HEK293 (cell line): ENCODE data around the gene GFM1.

ENCODE experiments used
- TCF7L2 ChIP-seq: IDR thresholded peaks from 2 replicates; pipeline ENCODE4 v1.6.1; 2011; ENCODE audit warnings: low read depth, mild to moderate bottlenecking, inconsistent platforms, low read length, moderate library complexity, borderline replicate concordance
- ZFP69B ChIP-seq: fragments of 450-650 bp; formaldehyde crosslinking; IDR thresholded peaks from 2 replicates; pipeline ENCODE4 v1.5.1; 2016; ENCODE audit warnings: missing biosample characterization, missing genetic modification characterization
- ZIC2 ChIP-seq: fragments of 450-650 bp; formaldehyde crosslinking; IDR thresholded peaks from 2 replicates; pipeline ENCODE4 v1.5.1; 2016; ENCODE audit warnings: missing biosample characterization, missing genetic modification characterization
- ZNF114 ChIP-seq: fragments of 450-650 bp; formaldehyde crosslinking; IDR thresholded peaks from 2 replicates; pipeline ENCODE4 v1.5.0; 2017; ENCODE audit warnings: missing biosample characterization, missing genetic modification characterization
- ZNF121 ChIP-seq: fragments of 450-650 bp; formaldehyde crosslinking; IDR thresholded peaks from 2 replicates; pipeline ENCODE4 v1.5.1; 2016; ENCODE audit warnings: missing biosample characterization, missing genetic modification characterization
- ZNF175 ChIP-seq: fragments of 450-650 bp; formaldehyde crosslinking; IDR thresholded peaks from 2 replicates; pipeline ENCODE4 v1.5.1; 2016; ENCODE audit warnings: missing biosample characterization, missing genetic modification characterization
- ZNF280D ChIP-seq: fragments of 450-650 bp; formaldehyde crosslinking; IDR thresholded peaks from 2 replicates; pipeline ENCODE4 v1.5.1; 2016; ENCODE audit warnings: missing biosample characterization, missing genetic modification characterization
- ZNF558 ChIP-seq: fragments of 450-650 bp; formaldehyde crosslinking; IDR thresholded peaks from 2 replicates; pipeline ENCODE4 v1.5.1; 2016; ENCODE audit warnings: missing biosample characterization, missing genetic modification characterization
- ZNF707 ChIP-seq: fragments of 450-650 bp; formaldehyde crosslinking; IDR thresholded peaks from 2 replicates; pipeline ENCODE4 v1.5.1; 2016; ENCODE audit warnings: missing biosample characterization, missing genetic modification characterization
- ZNF843 ChIP-seq: fragments of 450-650 bp; formaldehyde crosslinking; IDR thresholded peaks from 2 replicates; pipeline ENCODE4 v1.5.1; 2016; ENCODE audit warnings: missing biosample characterization, missing genetic modification characterization
- ZSCAN18 ChIP-seq: fragments of 450-650 bp; formaldehyde crosslinking; IDR thresholded peaks from 2 replicates; pipeline ENCODE4 v1.5.1; 2016; ENCODE audit warnings: missing biosample characterization, missing genetic modification characterization
- TF ChIP-seq, protein P1 (sequence below): fragments of 450-650 bp; formaldehyde crosslinking; IDR thresholded peaks from 2 replicates; pipeline ENCODE4 v1.5.1; 2016; ENCODE audit warnings: missing biosample characterization, missing genetic modification characterization
- TF ChIP-seq, protein P2 (sequence below): fragments of 450-650 bp; formaldehyde crosslinking; IDR thresholded peaks from 2 replicates; pipeline ENCODE4 v1.5.1; 2016; ENCODE audit warnings: missing biosample characterization, missing genetic modification characterization
- TF ChIP-seq, protein P3 (sequence below): fragments of 450-650 bp; formaldehyde crosslinking; IDR thresholded peaks from 2 replicates; pipeline ENCODE4 v1.5.1; 2016; ENCODE audit warnings: missing biosample characterization, missing genetic modification characterization, low read depth

DNA sequence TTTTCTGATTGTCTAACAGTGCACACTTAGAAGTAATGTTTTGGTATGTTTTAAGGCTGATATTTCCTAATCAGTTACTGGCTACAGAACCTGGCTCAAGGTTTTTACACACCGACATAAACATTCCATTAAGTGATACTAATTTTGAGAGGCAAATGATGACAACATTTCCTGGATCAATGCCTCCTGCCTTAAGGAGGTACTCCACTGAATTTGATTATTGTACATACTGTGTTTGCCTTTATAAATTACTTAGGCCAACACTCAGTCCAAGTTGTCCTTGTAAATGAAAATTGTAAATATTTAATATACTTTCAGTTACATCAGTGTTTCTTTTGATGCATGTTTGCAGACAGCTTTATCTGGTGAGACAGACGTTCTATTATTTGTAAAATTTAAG, 52.3 kb downstream of the GFM1 start:
- TF ChIP-seq ZIC2 (tag by site-specific recombination) (no peak), ZNF558 (no peak), ZFP69B (tag by site-specific recombination) (no peak), ZNF114 (tag by site-specific recombination) (no peak), ZNF707 (tag by site-specific recombination) (no peak), ZNF280D (no peak), ZSCAN18 (tag by site-specific recombination) (no peak), ZNF175 (tag by site-specific recombination) (no peak), ZNF121 (tag by site-specific recombination) (no peak), TCF7L2 (no peak), ZNF843 (tag by site-specific recombination) (no peak)
- TF ChIP-seq, protein P1, sequence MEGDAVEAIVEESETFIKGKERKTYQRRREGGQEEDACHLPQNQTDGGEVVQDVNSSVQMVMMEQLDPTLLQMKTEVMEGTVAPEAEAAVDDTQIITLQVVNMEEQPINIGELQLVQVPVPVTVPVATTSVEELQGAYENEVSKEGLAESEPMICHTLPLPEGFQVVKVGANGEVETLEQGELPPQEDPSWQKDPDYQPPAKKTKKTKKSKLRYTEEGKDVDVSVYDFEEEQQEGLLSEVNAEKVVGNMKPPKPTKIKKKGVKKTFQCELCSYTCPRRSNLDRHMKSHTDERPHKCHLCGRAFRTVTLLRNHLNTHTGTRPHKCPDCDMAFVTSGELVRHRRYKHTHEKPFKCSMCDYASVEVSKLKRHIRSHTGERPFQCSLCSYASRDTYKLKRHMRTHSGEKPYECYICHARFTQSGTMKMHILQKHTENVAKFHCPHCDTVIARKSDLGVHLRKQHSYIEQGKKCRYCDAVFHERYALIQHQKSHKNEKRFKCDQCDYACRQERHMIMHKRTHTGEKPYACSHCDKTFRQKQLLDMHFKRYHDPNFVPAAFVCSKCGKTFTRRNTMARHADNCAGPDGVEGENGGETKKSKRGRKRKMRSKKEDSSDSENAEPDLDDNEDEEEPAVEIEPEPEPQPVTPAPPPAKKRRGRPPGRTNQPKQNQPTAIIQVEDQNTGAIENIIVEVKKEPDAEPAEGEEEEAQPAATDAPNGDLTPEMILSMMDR (tag by site-specific recombination), result no peak
- TF ChIP-seq, protein P2, sequence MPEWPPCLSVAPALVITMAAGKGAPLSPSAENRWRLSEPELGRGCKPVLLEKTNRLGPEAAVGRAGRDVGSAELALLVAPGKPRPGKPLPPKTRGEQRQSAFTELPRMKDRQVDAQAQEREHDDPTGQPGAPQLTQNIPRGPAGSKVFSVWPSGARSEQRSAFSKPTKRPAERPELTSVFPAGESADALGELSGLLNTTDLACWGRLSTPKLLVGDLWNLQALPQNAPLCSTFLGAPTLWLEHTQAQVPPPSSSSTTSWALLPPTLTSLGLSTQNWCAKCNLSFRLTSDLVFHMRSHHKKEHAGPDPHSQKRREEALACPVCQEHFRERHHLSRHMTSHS (tag by site-specific recombination), result no peak
- TF ChIP-seq, protein P3, sequence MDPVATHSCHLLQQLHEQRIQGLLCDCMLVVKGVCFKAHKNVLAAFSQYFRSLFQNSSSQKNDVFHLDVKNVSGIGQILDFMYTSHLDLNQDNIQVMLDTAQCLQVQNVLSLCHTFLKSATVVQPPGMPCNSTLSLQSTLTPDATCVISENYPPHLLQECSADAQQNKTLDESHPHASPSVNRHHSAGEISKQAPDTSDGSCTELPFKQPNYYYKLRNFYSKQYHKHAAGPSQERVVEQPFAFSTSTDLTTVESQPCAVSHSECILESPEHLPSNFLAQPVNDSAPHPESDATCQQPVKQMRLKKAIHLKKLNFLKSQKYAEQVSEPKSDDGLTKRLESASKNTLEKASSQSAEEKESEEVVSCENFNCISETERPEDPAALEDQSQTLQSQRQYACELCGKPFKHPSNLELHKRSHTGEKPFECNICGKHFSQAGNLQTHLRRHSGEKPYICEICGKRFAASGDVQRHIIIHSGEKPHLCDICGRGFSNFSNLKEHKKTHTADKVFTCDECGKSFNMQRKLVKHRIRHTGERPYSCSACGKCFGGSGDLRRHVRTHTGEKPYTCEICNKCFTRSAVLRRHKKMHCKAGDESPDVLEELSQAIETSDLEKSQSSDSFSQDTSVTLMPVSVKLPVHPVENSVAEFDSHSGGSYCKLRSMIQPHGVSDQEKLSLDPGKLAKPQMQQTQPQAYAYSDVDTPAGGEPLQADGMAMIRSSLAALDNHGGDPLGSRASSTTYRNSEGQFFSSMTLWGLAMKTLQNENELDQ, result no peak
